Liver (tissue), 9 donors: ENCODE measurements around the gene PIANP. TPM values are rescaled to one million over a fixed set of nuclear protein-coding genes. Genes with fewer than 3 reads are reported as not detected.

Source experiments
- DNase-seq: peaks from one replicate; pipeline ENCODE4 v3.0.0-alpha.2; 2017; ENCODE audit warnings: low spot score
- H3K27ac ChIP-seq, 2 donors: one replicate each; pipeline ENCODE4 v1.7.0; 2013; ENCODE audit warnings: inconsistent platforms in 2 of 2, low read length in 2 of 2, control low read depth in 1 of 2, low read depth in 1 of 2, mild to moderate bottlenecking in 1 of 2
- H3K27me3 ChIP-seq, 4 donors: one replicate each; pipeline versions ENCODE4 v1.6.1 to v1.7.0; 2013; ENCODE audit warnings: low read length in 3 of 4, inconsistent platforms in 1 of 4, mild to moderate bottlenecking in 1 of 4, moderate library complexity in 1 of 4; ENCODE audit not compliant: control insufficient read depth in 4 of 4, insufficient read depth in 4 of 4
- H3K36me3 ChIP-seq, 4 donors: one replicate each; pipeline versions ENCODE4 v1.6.1 to v1.7.0; 2013; ENCODE audit warnings: low read length in 3 of 4, mild to moderate bottlenecking in 3 of 4, low read depth in 1 of 4, moderate library complexity in 1 of 4; ENCODE audit not compliant: control insufficient read depth in 4 of 4, insufficient read depth in 3 of 4
- H3K4me1 ChIP-seq, 4 donors: one replicate each; pipeline versions ENCODE4 v1.6.1 to v1.7.0; 2013; ENCODE audit warnings: low read length in 3 of 4, mild to moderate bottlenecking in 3 of 4, moderate library complexity in 1 of 4; ENCODE audit not compliant: control insufficient read depth in 4 of 4, insufficient read depth in 4 of 4
- H3K4me3 ChIP-seq, 3 donors: one replicate each; pipeline versions ENCODE4 v1.6.1 to v1.7.0; 2013; ENCODE audit warnings: low read length in 3 of 3, control low read depth in 1 of 3, low read depth in 1 of 3, mild to moderate bottlenecking in 1 of 3
- H3K9ac ChIP-seq, 2 donors: one replicate each; pipeline ENCODE4 v1.7.0; 2013; ENCODE audit warnings: low read length in 2 of 2, mild to moderate bottlenecking in 2 of 2, moderate library complexity in 2 of 2, control low read depth in 1 of 2, low read depth in 1 of 2
- H3K9me3 ChIP-seq, 4 donors: one replicate each; pipeline versions ENCODE4 v1.6.1 to v1.7.0; 2013; ENCODE audit warnings: low read length in 3 of 4; ENCODE audit not compliant: control insufficient read depth in 4 of 4
- ATF3 ChIP-seq: IDR thresholded peaks from 2 replicates; pipeline ENCODE4 v1.6.1; 2016; ENCODE audit warnings: antibody characterized with exemption
- CTCF ChIP-seq: fragments of 150-350 bp; IDR thresholded peaks from 2 replicates; pipeline ENCODE4 v1.5.1; 2017; ENCODE audit warnings: improper control_type of control experiment, low read depth, low read length; ENCODE audit not compliant: missing input control
- EGR1 ChIP-seq, 2 donors: IDR thresholded peaks; 2 replicates each; pipeline ENCODE4 v1.6.1; 2016 to 2018; ENCODE audit warnings: antibody characterized with exemption in 2 of 2, low read depth in 2 of 2
- FOXA1 ChIP-seq: IDR thresholded peaks from 2 replicates; pipeline ENCODE4 v1.6.1; 2016; ENCODE audit warnings: antibody characterized with exemption
- FOXA2 ChIP-seq: IDR thresholded peaks from 2 replicates; pipeline ENCODE4 v1.6.1; 2016; ENCODE audit warnings: antibody characterized with exemption
- GABPA ChIP-seq, 2 donors: IDR thresholded peaks in 1 of 2; conservative IDR thresholded peaks in 1 of 2; 2 replicates each; pipeline ENCODE4 v1.6.1; 2016; ENCODE audit warnings: antibody characterized with exemption in 2 of 2, mild to moderate bottlenecking in 1 of 2, moderate library complexity in 1 of 2
- HNF4A ChIP-seq, 2 donors: conservative IDR thresholded peaks; 2 replicates each; pipeline ENCODE4 v1.6.1; 2016; ENCODE audit warnings: antibody characterized with exemption in 2 of 2, mild to moderate bottlenecking in 2 of 2
- HNF4G ChIP-seq: IDR thresholded peaks from 2 replicates; pipeline ENCODE4 v1.6.1; 2016; ENCODE audit warnings: antibody characterized with exemption
- JUND ChIP-seq, 2 donors: IDR thresholded peaks; 2 replicates each; pipeline ENCODE4 v1.6.1; 2016; ENCODE audit warnings: antibody characterized with exemption in 2 of 2
- MAX ChIP-seq: IDR thresholded peaks from 2 replicates; pipeline ENCODE4 v1.6.1; 2016; ENCODE audit warnings: antibody characterized with exemption
- NR2F2 ChIP-seq: IDR thresholded peaks from 2 replicates; pipeline ENCODE4 v1.6.1; 2016; ENCODE audit warnings: antibody characterized with exemption
- RAD21 ChIP-seq, 2 donors: IDR thresholded peaks; 2 replicates each; pipeline ENCODE4 v1.6.1; 2016; ENCODE audit warnings: antibody characterized with exemption in 2 of 2, mild to moderate bottlenecking in 2 of 2
- REST ChIP-seq: IDR thresholded peaks from 2 replicates; pipeline ENCODE4 v1.6.1; 2016; ENCODE audit warnings: antibody characterized with exemption, mild to moderate bottlenecking
- RXRA ChIP-seq, 2 donors: IDR thresholded peaks; 2 replicates each; pipeline ENCODE4 v1.6.1; 2017 to 2018; ENCODE audit warnings: antibody characterized with exemption in 2 of 2, mild to moderate bottlenecking in 1 of 2
- SP1 ChIP-seq: IDR thresholded peaks from 2 replicates; pipeline ENCODE4 v1.6.1; 2018; ENCODE audit warnings: antibody characterized with exemption, mild to moderate bottlenecking
- TAF1 ChIP-seq: conservative IDR thresholded peaks from 2 replicates; pipeline ENCODE4 v1.6.1; 2016; ENCODE audit warnings: antibody characterized with exemption, mild to moderate bottlenecking
- YY1 ChIP-seq: IDR thresholded peaks from 2 replicates; pipeline ENCODE4 v1.6.1; 2016; ENCODE audit warnings: antibody characterized with exemption, mild to moderate bottlenecking
- ZBTB33 ChIP-seq: IDR thresholded peaks from 2 replicates; pipeline ENCODE4 v1.6.1; 2016; ENCODE audit warnings: antibody characterized with exemption
- WGBS: extraction: QIAGEN DNeasy Blood & Tissue Kit; methylation state at CpG from one replicate; pipeline ENCODE4 v1.1.7; 2013; 5-methylcytosine and 5-hydroxymethylcytosine counted together
- polyA plus RNA-seq, 2 donors: library from polyadenylated mRNA; stranded (reverse) in 1 of 2; unstranded in 1 of 2; fragments of 200-250 nt in 1 of 2; fragments of >200 nt in 1 of 2; fragmentation: Nextera tagmentation in 1 of 2; extraction: Ambion mirVana in 1 of 2; gene quantifications; one replicate each; pipeline versions ENCODE4 v1.2.1 to v1.2.3, GENCODE V29; 2013 to 2015
- total RNA-seq, 2 donors: library from RNA; depleted of rRNA; stranded (reverse); fragments of >200 nt; gene quantifications; one replicate each; pipeline ENCODE4 v1.2.3, GENCODE V29; 2014
- donor health status: healthy.
- donor health status: healthy.
- donor health status: healthy.
- donor health status: healthy.
- donor health status: healthy.

Gene PIANP
- total and polyA plus RNA-seq, 4 donors = 0.03 TPM; not detected in 3

GRCh38 chr12:6691473-6691872, 9.1 kb downstream of the PIANP start:
- 92% methylated on average over 4 of the region's 4 CpGs for WGBS
- Histone ChIP-seq H3K27me3 (no peaks in the 10 kb centered on the region), H3K9ac (no peak overlapping the region), H3K27ac (no peak overlapping the region), H3K36me3 (no peaks in the 10 kb centered on the region), H3K9me3 (no peaks in the 10 kb centered on the region), H3K4me1 (peaks cover 4 to 27% (median 22%) of the 10 kb centered on the region in 4 donors), H3K4me3 (no peak overlapping the region)
- TF ChIP-seq ATF3 (no peak), RXRA (IDR thresholded peaks at IDR 0.05) (no peak), YY1 (no peak), FOXA2 (no peak), TAF1 (no peak), GABPA (IDR thresholded peaks at IDR 0.05 in 1 of 2, conservative IDR thresholded peaks at IDR 0.05 in 1 of 2) (no peak), RAD21 (IDR thresholded peaks at IDR 0.05) (no peak), JUND (IDR thresholded peaks at IDR 0.05) (no peak), ZBTB33 (no peak), MAX (no peak), SP1 (no peak), HNF4A (conservative IDR thresholded peaks at IDR 0.05) (no peak), FOXA1 (no peak)
- no peak for DNase-seq

GRCh38 chr12:6688999-6689882, 11.4 kb downstream of the PIANP start, which contains the start of gene ZNF384:
ZNF384 (minus strand) TSS chr12:6689375; CDS start chr12:6679520, 9,855 bp downstream.
- H3K9me3 ChIP-seq = no peaks in the 10 kb centered on the region
- peak; percentile 64 for TF ChIP-seq HNF4A (conservative IDR thresholded peaks at IDR 0.05)
- peak; percentile 60 for TF ChIP-seq FOXA1
- no peak for TF ChIP-seq TAF1
- TF ChIP-seq ZBTB33 = peak; percentile 94
- peak; percentile 74 to 87 for TF ChIP-seq RXRA (IDR thresholded peaks at IDR 0.05)
- TF ChIP-seq YY1 = peak; percentile 90
- TF ChIP-seq MAX = peak; percentile 100
- peak; percentile 41 for TF ChIP-seq FOXA2
- peak; percentile 39 for TF ChIP-seq CTCF
- peak; percentile 39 to 51 for TF ChIP-seq RAD21 (IDR thresholded peaks at IDR 0.05)
- TF ChIP-seq SP1 = peak; percentile 89
- TF ChIP-seq NR2F2 = peak; percentile 81
- TF ChIP-seq JUND (IDR thresholded peaks at IDR 0.05) = peak; percentile 53 to 67
- TF ChIP-seq EGR1 (IDR thresholded peaks at IDR 0.05; ENCODE audit: low read depth in 2 of 2) = peak; percentile 98 to 100
- peak; percentile 98 to 99 for TF ChIP-seq GABPA (IDR thresholded peaks at IDR 0.05 in 1 of 2, conservative IDR thresholded peaks at IDR 0.05 in 1 of 2)
- peak; percentile 67 for TF ChIP-seq ATF3
- TF ChIP-seq REST = peak; percentile 65
- no peak for TF ChIP-seq HNF4G
- DNase-seq = peak; percentile 91
- peak within 1 kb of the TSS; percentile 78 to 99 (median 97) for H3K4me3 ChIP-seq
- peak within 1 kb of the TSS; percentile 97 for H3K27ac ChIP-seq
- no peaks in the 10 kb centered on the region for H3K27me3 ChIP-seq
- peaks cover 4 to 28% (median 24%) of the 10 kb centered on the region in 4 donors for H3K4me1 ChIP-seq
- 1% methylated on average over 72 of the region's 72 CpGs for WGBS
- H3K9ac ChIP-seq = peak within 1 kb of the TSS; percentile 34 to 73
- peaks cover 1 to 6% (median 4%) of the 10 kb centered on the region in 4 donors for H3K36me3 ChIP-seq
